H1 (cell line): ENCODE measurements around the gene PLD3. TPM values are rescaled to one million over a fixed set of nuclear protein-coding genes. Genes with fewer than 3 reads are reported as not detected.
A peak's percentile ranks its signal among the peaks of the same experiment; 100 is the strongest.

Experiments
- CTCF ChIA-PET: fragments of 300-600 bp; sonication (Branson Sonifier 250); formaldehyde crosslinking; loops from one replicate; lab custom pipeline; 2021; ENCODE audit not compliant: partially characterized antibody; lab: Charles Lee
- POLR2A ChIA-PET: fragments of 300-600 bp; sonication (Branson Sonifier 250); formaldehyde crosslinking; loops from one replicate; lab custom pipeline; 2021; ENCODE audit warnings: inconsistent platforms; ENCODE audit not compliant: partially characterized antibody; lab: Charles Lee
- DNase-seq, 2 experiments: peaks; one replicate each; pipeline versions ENCODE4 v3.0.0 to v3.0.0-alpha.2; 2010 to 2022; ENCODE audit warnings: low spot score in 2 of 2, low read depth in 1 of 2, mixed read lengths in 1 of 2
- FAIRE-seq: peaks from 2 replicates; lab custom pipeline; 2011; peaks lifted over from hg19 to GRCh38; lab: Jason Lieb, UNC
- H2AFZ ChIP-seq: 2 replicates; pipeline ENCODE4 v1.8.1; 2012; ENCODE audit warnings: low read length, inconsistent platforms
- H2AK5ac ChIP-seq: 2 replicates; pipeline ENCODE4 v1.6.1; 2013; ENCODE audit warnings: low read depth, low read length
- H2BK120ac ChIP-seq: replicated peaks from 2 replicates; pipeline ENCODE3; 2013; ENCODE audit warnings: low read depth, low read length, inconsistent platforms
- H2BK12ac ChIP-seq: 2 replicates; pipeline ENCODE4 v1.6.1; 2013; ENCODE audit warnings: low read depth, low read length
- H2BK15ac ChIP-seq: 2 replicates; pipeline ENCODE4 v1.6.1; 2013; ENCODE audit warnings: low read length
- H2BK20ac ChIP-seq: 2 replicates; pipeline ENCODE4 v1.6.1; 2013; ENCODE audit warnings: low read length
- H2BK5ac ChIP-seq: 2 replicates; pipeline ENCODE4 v1.6.1; 2013; ENCODE audit warnings: low read depth, low read length
- H3K14ac ChIP-seq: 2 replicates; pipeline ENCODE4 v1.6.1; 2013; ENCODE audit warnings: inconsistent platforms; ENCODE audit not compliant: insufficient read length
- H3K18ac ChIP-seq: 2 replicates; pipeline ENCODE4 v1.6.1; 2013; ENCODE audit warnings: low read length; ENCODE audit errors: extremely low read depth
- H3K23ac ChIP-seq: 2 replicates; pipeline ENCODE4 v1.6.1; 2013; ENCODE audit warnings: inconsistent platforms; ENCODE audit not compliant: insufficient read length
- H3K23me2 ChIP-seq: 2 replicates; pipeline ENCODE4 v1.6.1; 2013; ENCODE audit warnings: low read depth, low read length
- H3K27ac ChIP-seq: 2 replicates; pipeline ENCODE4 v1.6.1; 2011; ENCODE audit warnings: low read depth, low read length, inconsistent platforms
- H3K27me3 ChIP-seq, 4 experiments: replicated peaks in 1 of 4; 1 replicate in 1 of 4; 2 replicates in 3 of 4; pipeline versions ENCODE4 v1.6.1 to v1.8.1; 2011 to 2013; ENCODE audit warnings: low read length in 3 of 4, mild to moderate bottlenecking in 3 of 4, inconsistent platforms in 2 of 4, mixed read lengths in 2 of 4, moderate library complexity in 1 of 4; ENCODE audit not compliant: control insufficient read depth in 3 of 4, insufficient read depth in 3 of 4; ENCODE audit errors: extremely low read depth in 1 of 4
- H3K36me3 ChIP-seq, 4 experiments: 2 replicates each; pipeline versions ENCODE4 v1.6.1 to v1.8.1; 2011 to 2013; ENCODE audit warnings: mild to moderate bottlenecking in 4 of 4, low read length in 3 of 4, moderate library complexity in 2 of 4, control low read depth in 1 of 4, inconsistent platforms in 1 of 4; ENCODE audit not compliant: insufficient read depth in 4 of 4, control insufficient read depth in 2 of 4
- H3K4ac ChIP-seq: replicated peaks from 2 replicates; pipeline ENCODE3; 2013; ENCODE audit warnings: low read length, low read depth, mixed read lengths, inconsistent platforms; ENCODE audit not compliant: insufficient read length
- H3K4me1 ChIP-seq, 4 experiments: replicated peaks in 1 of 4; 1 replicate in 1 of 4; 2 replicates in 3 of 4; pipeline versions ENCODE4 v1.6.1 to v1.8.1; 2011 to 2013; ENCODE audit warnings: low read length in 3 of 4, inconsistent platforms in 2 of 4, mixed read lengths in 1 of 4; ENCODE audit not compliant: insufficient read depth in 4 of 4, control insufficient read depth in 3 of 4
- H3K4me2 ChIP-seq, 2 experiments: 2 replicates each; pipeline versions ENCODE4 v1.6.1 to v1.8.1; 2011 to 2013; ENCODE audit warnings: low read depth in 2 of 2, low read length in 2 of 2, control low read depth in 1 of 2, inconsistent platforms in 1 of 2, mild to moderate bottlenecking in 1 of 2; ENCODE audit not compliant: insufficient read depth in 1 of 2
- H3K4me3 ChIP-seq, 4 experiments: fragments of 200-600, 300-600 bp in 1 of 4; sonication (generic), shearing (Covaris generic), sonication (Bioruptor Twin) in 1 of 4; 2 replicates each; pipeline versions ENCODE4 v1.5.1 to v1.8.1; 2011 to 2016; ENCODE audit warnings: low read length in 4 of 4, low read depth in 3 of 4, control low read depth in 2 of 4, inconsistent platforms in 2 of 4, mild to moderate bottlenecking in 2 of 4, mixed read lengths in 1 of 4, moderate library complexity in 1 of 4; ENCODE audit not compliant: insufficient read depth in 2 of 4; ENCODE audit errors: extremely low read depth in 1 of 4
- H3K56ac ChIP-seq: replicated peaks from 2 replicates; pipeline ENCODE3; 2013; ENCODE audit warnings: low read depth, mild to moderate bottlenecking, mixed read lengths, low read length, inconsistent platforms; ENCODE audit not compliant: insufficient read length
- H3K79me1 ChIP-seq: 2 replicates; pipeline ENCODE4 v1.6.1; 2013; ENCODE audit warnings: low read depth, low read length, control low read depth
- H3K79me2 ChIP-seq, 2 experiments: 2 replicates each; pipeline versions ENCODE4 v1.6.1 to v1.8.1; 2012 to 2013; ENCODE audit warnings: low read length in 2 of 2, mild to moderate bottlenecking in 2 of 2, inconsistent platforms in 1 of 2; ENCODE audit not compliant: insufficient read depth in 2 of 2, control insufficient read depth in 1 of 2
- H3K9ac ChIP-seq, 4 experiments: replicated peaks in 1 of 4; 1 replicate in 1 of 4; 2 replicates in 3 of 4; pipeline versions ENCODE4 v1.6.1 to v1.8.1; 2011 to 2013; ENCODE audit warnings: low read depth in 3 of 4, low read length in 3 of 4, control low read depth in 2 of 4, mild to moderate bottlenecking in 2 of 4, moderate library complexity in 2 of 4, inconsistent platforms in 1 of 4; ENCODE audit errors: extremely low read depth in 1 of 4
- H3K9me3 ChIP-seq, 2 experiments: 2 replicates each; pipeline versions ENCODE4 v1.6.1 to v1.8.1; 2012 to 2013; ENCODE audit warnings: mild to moderate bottlenecking in 2 of 2, moderate library complexity in 2 of 2, control low read depth in 1 of 2, inconsistent platforms in 1 of 2, low read depth in 1 of 2, low read length in 1 of 2, mixed read lengths in 1 of 2; ENCODE audit not compliant: insufficient read depth in 2 of 2
- H4K20me1 ChIP-seq, 2 experiments: replicated peaks in 1 of 2; 2 replicates each; pipeline versions ENCODE3 to v1.8.1; 2011 to 2013; ENCODE audit warnings: inconsistent platforms in 2 of 2, low read length in 2 of 2, mild to moderate bottlenecking in 1 of 2; ENCODE audit not compliant: insufficient read depth in 2 of 2, control insufficient read depth in 1 of 2
- H4K5ac ChIP-seq: 2 replicates; pipeline ENCODE4 v1.6.1; 2013; ENCODE audit warnings: low read length, low read depth, mixed read lengths, inconsistent platforms; ENCODE audit not compliant: insufficient read length
- H4K8ac ChIP-seq: 2 replicates; pipeline ENCODE4 v1.8.0; 2013; ENCODE audit warnings: mild to moderate bottlenecking, moderate library complexity, low read length, inconsistent platforms; ENCODE audit not compliant: insufficient read depth; ENCODE audit errors: extremely low read depth
- H4K91ac ChIP-seq: replicated peaks from 2 replicates; pipeline ENCODE3; 2013; ENCODE audit warnings: low read length, mixed read lengths, inconsistent platforms; ENCODE audit not compliant: insufficient read length
- BRCA1 ChIP-seq: IDR thresholded peaks from 2 replicates; pipeline ENCODE4 v1.6.1; 2012; ENCODE audit warnings: low read depth, low read length, improper control_type of control experiment
- CBX5 ChIP-seq: fragments of 300-800, 300-1000 bp; sonication (generic); IDR thresholded peaks from 2 replicates; pipeline ENCODE4 v1.7.1; 2016; ENCODE audit warnings: antibody characterized with exemption, low read length, low read depth
- CBX8 ChIP-seq: fragments of 300-800, 300-1000 bp; sonication (generic); IDR thresholded peaks from 2 replicates; pipeline ENCODE4 v1.7.1; 2016; ENCODE audit warnings: low read depth, low read length, borderline replicate concordance
- CTCF ChIP-seq, 3 experiments: IDR thresholded peaks; 1 replicate in 2 of 3; 2 replicates in 1 of 3; pipeline versions ENCODE4 v1.5.1 to v1.6.1; 2011; ENCODE audit warnings: low read length in 3 of 3, mild to moderate bottlenecking in 3 of 3, inconsistent platforms in 2 of 3, low read depth in 1 of 3, moderate library complexity in 1 of 3; ENCODE audit not compliant: insufficient read depth in 1 of 3; ENCODE audit errors: control extremely low read depth in 1 of 3
- KDM5A ChIP-seq: fragments of 200-600 bp; IDR thresholded peaks from 2 replicates; pipeline ENCODE4 v1.7.1; 2012; ENCODE audit warnings: mild to moderate bottlenecking, low read length, inconsistent platforms, mixed read lengths
- MAFK ChIP-seq: IDR thresholded peaks from 2 replicates; pipeline ENCODE4 v1.6.1; 2012; ENCODE audit warnings: low read depth, mild to moderate bottlenecking, improper control_type of control experiment, low read length
- POLR2AphosphoS5 ChIP-seq: IDR thresholded peaks from 2 replicates; pipeline ENCODE4 v1.6.1; 2011; ENCODE audit warnings: low read depth, low read length
- RNF2 ChIP-seq: fragments of 200-900, 300-1000 bp; sonication (generic); IDR thresholded peaks from 2 replicates; pipeline ENCODE4 v1.7.1; 2016; ENCODE audit warnings: borderline replicate concordance, low read depth, mild to moderate bottlenecking, antibody characterized with exemption, low read length; ENCODE audit not compliant: poor library complexity, severe bottlenecking; ENCODE audit errors: missing control alignments
- RXRA ChIP-seq: IDR thresholded peaks from 2 replicates; pipeline ENCODE4 v1.6.1; 2011; ENCODE audit warnings: low read depth, mild to moderate bottlenecking, low read length, moderate library complexity; ENCODE audit not compliant: insufficient read depth
- SIX5 ChIP-seq: IDR thresholded peaks from 2 replicates; pipeline ENCODE4 v1.6.1; 2011; ENCODE audit warnings: mild to moderate bottlenecking, low read depth, low read length
- SP4 ChIP-seq: IDR thresholded peaks from 2 replicates; pipeline ENCODE4 v1.6.1; 2012; ENCODE audit warnings: low read length, inconsistent platforms
- SUZ12 ChIP-seq: fragments of 200-600 bp; sonication (generic); IDR thresholded peaks from 2 replicates; pipeline ENCODE4 v1.6.1; 2012; ENCODE audit warnings: mild to moderate bottlenecking, inconsistent platforms, low read length, moderate library complexity, mixed read lengths
- WGBS, 2 experiments: shearing (Covaris generic) in 1 of 2; methylation state at CpG; one replicate each; pipeline versions ENCODE4 v1.1.6 to v1.1.7; 2013 to 2015; ENCODE audit warnings: low lambda C conversion rate in 2 of 2, mixed read lengths in 2 of 2, inconsistent platforms in 1 of 2, low coverage in 1 of 2, missing lambda C conversion rate in 1 of 2; ENCODE audit not compliant: insufficient replicate concordance in 2 of 2, insufficient coverage in 1 of 2, insufficient read length in 1 of 2; ENCODE audit errors: extremely low coverage in 1 of 2, missing lambda C conversion rate in 1 of 2; 5-methylcytosine and 5-hydroxymethylcytosine counted together
- polyA plus RNA-seq, 7 experiments: library from polyadenylated mRNA; depleted of rRNA in 3 of 7; stranded (reverse) in 5 of 7; unstranded in 2 of 7; fragments of >200 nt in 5 of 7; fragments of 200-250 nt in 2 of 7; gene quantifications; 1 replicate in 5 of 7; 2 replicates in 1 of 7; 4 replicates in 1 of 7; pipeline versions ENCODE4 v1.2.1 to v1.2.3, GENCODE V29; 2011 to 2013; ENCODE audit warnings: missing spikeins in 2 of 7, mixed read lengths in 2 of 7
- total RNA-seq: library from RNA; stranded (reverse); fragmentation: NEBNext Ultra II Directional; extraction: Animal tissue kit (Norgen Biotek cat#: 25700); gene quantifications from 2 replicates; pipeline ENCODE4 v1.2.1, GENCODE V29; 2021

The PLD3 gene
- total and polyA plus RNA-seq, 2 of the 8 experiments (the other 6 are each of a cell fraction or from before 2014, with no cell fraction given), result 180 to 543 TPM

GRCh38 chr19:40392123-40392522 is 43.6 kb downstream of the PLD3 start:
- Histone ChIP-seq H2BK15ac (peak overlapping the region; percentile 46; the same call in 1 of the 2 replicates), H4K91ac (no peak overlapping the region), H2BK20ac (no peak overlapping the region), H2AK5ac (no peak overlapping the region), H3K27me3 (no peaks in the 10 kb centered on the region), H4K20me1 (no peaks in the 10 kb centered on the region), H3K14ac (no peak overlapping the region), H3K18ac (no peak overlapping the region), H4K5ac (no peak overlapping the region), H2BK120ac (no peak overlapping the region), H3K79me2 (no peaks in the 10 kb centered on the region), H3K4ac (no peak overlapping the region), H3K4me3 (no peak overlapping the region), H2BK12ac (no peak overlapping the region), H3K23me2 (no peaks in the 10 kb centered on the region), H3K56ac (no peak overlapping the region), H2BK5ac (no peak overlapping the region; the same call in 1 of the 2 replicates), H3K36me3 (no peaks in the 10 kb centered on the region), H3K9me3 (no peaks in the 10 kb centered on the region), H3K23ac (no peak overlapping the region), H3K79me1 (no peaks in the 10 kb centered on the region), H3K4me1 (peaks cover 0 to 4% (median 3%) of the 10 kb centered on the region in 4 experiments; a peak in 3 of 7 replicates), H4K8ac (no peak overlapping the region), H3K27ac (no peak overlapping the region), H3K4me2 (no peak overlapping the region), H2AFZ (no peak overlapping the region), H3K9ac (no peak overlapping the region)
- WGBS, 2 experiments, result 86% methylated on average over 8 of the region's 8 CpGs; no CpG with 5 or more reads in 1 of the 2 experiments
- ChIA-PET POLR2A (interaction anchor here (0.6 kb wide), 1 partner anchor 57 kb away, joined by 3 read pairs; no protein-coding TSS in a partner anchor), CTCF (interaction anchor here (1.1 kb wide), 2 partner anchors 10 to 555 kb away, joined by 3 read pairs; no protein-coding TSS in a partner anchor)
- DNase-seq (no peak), FAIRE-seq (no peak)
- TF ChIP-seq RXRA (no peak), SP4 (no peak), SUZ12 (no peak), CBX8 (no peak), MAFK (no peak), POLR2AphosphoS5 (no peak), SIX5 (no peak), CTCF (IDR thresholded peaks at IDR 0.05; ENCODE audit: control extremely low read depth in 1 of 3, insufficient read depth in 1 of 3, low read depth in 1 of 3, low read length in 3 of 3) (no peak), CBX5 (no peak), BRCA1 (no peak), RNF2 (no peak), KDM5A (no peak)
